HG03060 (cell line): Measurements from ENCODE around the gene HDAC8.

Source experiments
- ATAC-seq: cut with Tn5 transposase; IDR thresholded peaks from one replicate; pipeline ENCODE4 v1.9.1; 2021; ENCODE audit warnings: low read depth, moderate number of reproducible peaks; ENCODE audit not compliant: unreplicated experiment

HDAC8 gene

DNA sequence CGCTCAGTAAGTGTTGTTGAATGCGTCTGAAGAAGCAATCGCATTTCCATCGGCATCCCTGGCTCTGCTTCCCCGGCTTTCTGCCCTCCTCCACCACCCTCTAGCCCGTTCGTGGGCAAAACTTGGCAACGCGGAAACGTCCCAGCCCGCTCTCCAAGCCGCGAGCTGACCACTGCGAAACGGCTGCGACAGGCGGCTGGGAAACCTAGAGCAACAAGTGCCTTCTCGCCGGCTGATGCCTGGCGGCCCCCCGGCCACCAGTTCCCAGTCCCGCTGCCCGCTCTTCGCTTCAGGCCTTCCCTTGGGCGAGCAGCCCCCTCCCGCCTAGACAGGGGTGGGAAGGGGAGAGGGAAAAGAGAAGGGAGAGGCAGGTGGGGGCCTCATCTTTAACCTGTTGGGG lies 267.8 kb downstream of the HDAC8 start:
- no peak for ATAC-seq

GRCh38 chrX:72301781-72302180 lies 270.9 kb downstream of the HDAC8 start:
- no peak for ATAC-seq

DNA sequence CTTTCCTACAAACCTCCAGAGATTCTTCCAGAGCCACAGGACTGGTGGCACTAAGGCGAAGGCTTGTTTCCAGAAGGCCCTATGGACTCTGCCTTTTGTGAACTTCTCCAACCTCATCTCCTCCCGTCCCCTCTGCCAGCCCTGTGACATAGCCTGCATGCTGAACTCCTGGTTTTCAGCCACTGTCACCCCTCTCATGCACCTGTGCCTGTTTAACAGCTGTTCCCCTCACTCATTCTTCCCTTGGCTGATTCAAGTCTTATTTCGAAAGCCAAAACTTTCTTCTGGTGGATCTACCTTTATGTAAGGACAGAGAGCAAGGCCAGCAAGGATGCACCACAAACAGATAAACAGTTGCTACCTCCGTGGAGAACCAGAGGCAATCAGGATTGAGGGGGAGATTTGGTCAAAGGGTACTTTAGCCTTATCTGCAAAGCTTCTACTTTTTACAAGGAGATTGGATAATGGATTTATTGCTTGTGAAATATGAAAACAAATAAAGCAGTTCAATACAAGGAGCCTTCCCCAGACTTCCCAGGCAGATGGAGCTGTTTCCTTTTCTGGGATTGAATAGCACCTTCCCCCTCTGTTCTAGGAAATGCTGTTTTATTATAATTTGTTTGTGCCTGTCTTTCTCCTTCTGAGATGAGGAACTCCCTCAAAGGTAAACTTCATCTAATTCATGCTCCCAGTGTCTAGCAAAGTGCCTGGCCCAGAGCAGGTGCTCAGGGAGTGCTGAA lies 272.6 kb downstream of the HDAC8 start:
- ATAC-seq = no peak

DNA sequence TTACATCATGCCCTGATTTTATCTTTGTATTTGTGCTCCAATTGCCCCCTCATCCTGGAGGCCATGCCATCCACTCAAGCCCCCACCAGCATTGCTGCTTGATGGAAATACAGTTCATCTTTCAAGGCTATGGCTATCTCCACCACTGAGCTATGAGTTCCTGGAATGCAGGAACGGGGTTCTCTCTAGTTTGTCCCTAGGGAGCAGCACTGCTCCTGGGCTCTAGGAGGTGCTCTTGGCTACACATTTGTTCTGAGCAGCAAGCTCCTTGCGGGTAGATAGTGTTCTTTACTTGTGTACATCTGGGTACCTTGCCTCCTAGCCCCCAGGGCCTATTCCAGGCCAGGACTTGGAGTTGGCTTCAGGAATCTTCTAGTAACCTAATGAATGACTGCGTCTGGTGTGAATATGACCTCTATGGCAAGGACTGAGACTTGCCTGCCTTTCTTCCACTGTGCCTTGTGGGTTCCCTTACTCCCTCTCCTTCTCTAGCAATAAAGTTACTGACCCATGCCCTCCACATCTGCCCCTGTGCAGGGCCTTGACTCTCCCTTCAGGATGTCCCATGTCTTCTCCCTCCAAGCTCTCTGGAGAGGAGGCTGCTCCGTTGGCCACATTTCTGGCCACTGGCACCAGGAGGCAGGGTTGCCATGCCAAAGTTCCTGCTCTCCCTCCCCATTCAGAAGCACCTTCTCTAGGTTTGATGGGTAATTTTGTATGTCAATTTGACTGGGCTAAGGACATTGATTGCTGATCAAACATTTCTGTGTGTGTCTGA lies 274.5 kb downstream of the HDAC8 start:
- no peak for ATAC-seq

DNA sequence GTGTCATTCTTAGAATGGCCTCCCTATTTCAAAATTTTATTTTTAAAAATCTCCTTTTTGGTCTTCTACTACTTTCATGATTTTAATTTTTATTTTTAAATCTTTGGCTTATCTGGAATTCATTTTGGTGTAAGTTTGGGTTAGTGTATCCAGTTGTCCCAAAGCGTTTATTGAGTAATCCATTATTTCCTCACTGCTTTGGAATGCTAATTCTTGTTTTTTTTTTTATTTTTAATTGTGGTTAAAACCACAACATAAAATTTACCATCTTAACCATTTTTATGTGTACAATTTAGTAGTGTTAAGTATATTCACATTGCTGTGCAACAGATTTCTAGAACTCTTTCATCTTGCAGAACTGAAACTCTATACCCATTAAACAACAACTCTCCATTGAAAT lies 275.7 kb downstream of the HDAC8 start:
- no peak for ATAC-seq

DNA sequence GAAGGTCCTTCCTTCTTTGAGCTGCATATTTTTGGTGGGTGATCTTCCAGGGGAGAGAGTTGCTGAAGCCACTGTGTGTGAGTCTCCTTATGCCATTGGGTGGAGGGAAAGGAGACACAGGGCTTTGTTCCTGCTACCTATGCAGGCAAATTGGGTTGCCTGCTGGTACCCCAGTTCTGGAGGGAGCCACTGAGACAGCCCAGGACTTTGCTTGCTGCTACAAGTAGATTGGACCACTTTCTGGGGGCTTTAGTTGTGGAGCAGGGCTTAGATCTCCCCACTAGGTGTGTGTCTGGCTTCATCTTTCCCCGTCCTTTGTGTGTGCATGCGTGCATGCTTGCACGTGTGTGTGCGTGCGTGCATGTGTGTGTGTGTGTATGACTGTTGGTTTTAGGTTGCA lies 276.9 kb downstream of the HDAC8 start:
- ATAC-seq = no peak

- ATAC-seq = no peak
These were observed 278.1 kb downstream of the HDAC8 start for GRCh38 chrX:72294497-72294896.

GRCh38 chrX:72282302-72282701 lies 290.3 kb downstream of the HDAC8 start:
- ATAC-seq = no peak

- no peak for ATAC-seq
These were observed 292.3 kb downstream of the HDAC8 start for GRCh38 chrX:72280321-72280845.
